ENCODE data around the gene KRT33B.
"Not testable (repeated sequence)": the region's sequence is repeated elsewhere in the genome, so short reads cannot be mapped to it uniquely, and the experiment has no call there.

KRT33B gene

GRCh38 chr17:41393294-41393693, 23.7 kb upstream of the KRT33B start:
- no peak for DNase-seq (ENCODE audit: low read depth)

GRCh38 chr17:41392278-41392677, 22.7 kb upstream of the KRT33B start:
- no peak for DNase-seq (ENCODE audit: low read depth)

GRCh38 chr17:41391535-41391934, 21.9 kb upstream of the KRT33B start:
- DNase-seq (ENCODE audit: low read depth) = no peak

- DNase-seq (ENCODE audit: low read depth) = no peak
These were observed 20.9 kb upstream of the KRT33B start for GRCh38 chr17:41390411-41390938.

GRCh38 chr17:41387670-41388069, 18.1 kb upstream of the KRT33B start:
- DNase-seq (ENCODE audit: low read depth) = no peak

- no peak for DNase-seq (ENCODE audit: low read depth)
These were observed 16.6 kb upstream of the KRT33B start for GRCh38 chr17:41386227-41386626.

GRCh38 chr17:41383690-41384089, 14.1 kb upstream of the KRT33B start:
- no peak for DNase-seq (ENCODE audit: low read depth)

- DNase-seq (ENCODE audit: low read depth) = no peak
These were observed 12.8 kb upstream of the KRT33B start for GRCh38 chr17:41382394-41382793.

GRCh38 chr17:41381943-41382342, 12.3 kb upstream of the KRT33B start, which contains the start of gene KRT34:
Gene KRT34 (minus strand): TSS chr17:41382306. CDS start chr17:41382246, 60 bp downstream.
- DNase-seq (ENCODE audit: low read depth) = not testable (repeated sequence)

GRCh38 chr17:41380091-41380490, 10.5 kb upstream of the KRT33B start:
- DNase-seq (ENCODE audit: low read depth) = not testable (repeated sequence)

GRCh38 chr17:41377546-41377945, 7.9 kb upstream of the KRT33B start:
- DNase-seq (ENCODE audit: low read depth) = no peak

- DNase-seq (ENCODE audit: low read depth) = no peak
These were observed 590 bp downstream of the KRT33B start for GRCh38 chr17:41369023-41369422.

GRCh38 chr17:41367426-41368075, 2.1 kb downstream of the KRT33B start:
- no peak for DNase-seq (ENCODE audit: low read depth)

- no peak for DNase-seq (ENCODE audit: low read depth)
These were observed 3.5 kb downstream of the KRT33B start for GRCh38 chr17:41366070-41366469.

GRCh38 chr17:41363881-41364280, 5.7 kb downstream of the KRT33B start:
- DNase-seq (ENCODE audit: low read depth) = no peak

- DNase-seq (ENCODE audit: low read depth) = no peak
These were observed 9.2 kb downstream of the KRT33B start for GRCh38 chr17:41360296-41360995.

GRCh38 chr17:41354536-41354935, 15.1 kb downstream of the KRT33B start:
- no peak for DNase-seq (ENCODE audit: low read depth)

- no peak for DNase-seq (ENCODE audit: low read depth)
These were observed 16.8 kb downstream of the KRT33B start for GRCh38 chr17:41352597-41353366.

- no peak for DNase-seq (ENCODE audit: low read depth)
These were observed 18.4 kb downstream of the KRT33B start for GRCh38 chr17:41351177-41351576.

GRCh38 chr17:41350381-41350878, 19.2 kb downstream of the KRT33B start, which contains the start of gene KRT33A:
Gene KRT33A (minus strand): TSS chr17:41350828. CDS start chr17:41350767, 61 bp downstream.
- DNase-seq (ENCODE audit: low read depth) = not testable (repeated sequence)

- no peak for DNase-seq (ENCODE audit: low read depth)
These were observed 21.5 kb downstream of the KRT33B start for GRCh38 chr17:41347869-41348760.
